RWPE1 (cell line): ENCODE data around the gene ZNF462.

Source experiments
- CTCF ChIA-PET: fragments of 350-600 bp; sonication (Branson Sonifier 250); formaldehyde crosslinking; extraction: SDS; loops from one replicate; lab custom pipeline; 2021; lab: Yijun Ruan, JAX
- POLR2A ChIA-PET: fragments of 400-600 bp; formaldehyde crosslinking; extraction: SDS; loops from one replicate; lab custom pipeline; 2020; ENCODE audit warnings: antibody characterized with exemption; ENCODE audit not compliant: low non-redundant PET; lab: Yijun Ruan, JAX
- DNase-seq: peaks from one replicate; pipeline ENCODE4 v3.0.0; 2012; ENCODE audit warnings: low spot score
- H3K27ac ChIP-seq: fragments of 450-650 bp; 2 replicates; pipeline ENCODE4 v1.5.1; 2017
- TF ChIP-seq, protein P1 (sequence below): fragments of 450-650 bp; conservative IDR thresholded peaks from 2 replicates; pipeline ENCODE4 v1.5.1; 2017; ENCODE audit warnings: low read depth, mild to moderate bottlenecking

Gene ZNF462

DNA sequence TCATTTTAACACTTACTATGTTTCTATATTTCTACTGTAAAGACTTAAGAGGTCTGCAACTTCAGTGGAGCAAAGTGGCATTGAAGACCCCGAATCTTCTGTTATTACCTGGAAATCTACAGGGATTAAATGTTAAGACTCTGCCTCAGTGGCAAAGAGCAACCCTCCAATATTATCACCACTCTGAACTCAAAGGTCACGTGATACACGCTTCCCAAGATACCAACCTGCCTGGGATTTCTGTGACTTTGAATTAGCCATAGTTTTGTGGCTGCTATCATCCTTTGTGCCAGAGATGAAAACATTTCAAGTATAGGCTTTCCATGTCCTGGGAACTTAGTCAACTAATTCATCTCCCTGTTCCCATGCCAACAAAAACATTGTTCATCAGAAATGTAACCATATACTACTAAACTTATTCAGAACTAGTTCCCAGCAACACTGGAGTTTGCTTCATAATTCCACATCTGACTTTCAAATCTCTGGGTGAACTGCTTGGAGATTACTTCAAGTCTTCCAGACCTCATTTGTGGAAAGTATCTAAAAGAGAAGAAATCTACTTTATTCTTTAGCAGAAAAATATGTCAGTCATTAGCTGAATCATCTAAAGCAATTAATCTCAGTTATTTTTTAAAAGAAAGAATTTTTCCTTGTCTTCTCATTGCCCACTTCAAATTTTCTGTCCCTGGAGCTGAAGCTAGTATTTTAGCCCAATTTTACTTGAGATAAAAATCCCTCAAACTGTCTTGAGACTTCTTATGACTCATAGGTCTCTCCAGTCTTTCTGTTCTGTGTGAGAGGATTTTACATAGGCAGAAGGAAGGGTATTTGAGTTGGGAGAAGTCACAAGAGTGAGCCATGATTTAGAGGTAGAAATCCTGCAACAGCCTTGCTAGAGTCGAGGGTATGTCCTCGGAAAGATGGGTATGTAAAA, 83.0 kb downstream of the ZNF462 start:
- DNase-seq = no peak
- H3K27ac ChIP-seq = no peak overlapping the region
- ChIA-PET CTCF (interaction anchor here (0.6 to 0.7 kb wide), 2 partner anchors 75 to 548 kb away, joined by 3 read pairs; no protein-coding TSS in a partner anchor), POLR2A (no interaction called here)
- TF ChIP-seq, protein P1, sequence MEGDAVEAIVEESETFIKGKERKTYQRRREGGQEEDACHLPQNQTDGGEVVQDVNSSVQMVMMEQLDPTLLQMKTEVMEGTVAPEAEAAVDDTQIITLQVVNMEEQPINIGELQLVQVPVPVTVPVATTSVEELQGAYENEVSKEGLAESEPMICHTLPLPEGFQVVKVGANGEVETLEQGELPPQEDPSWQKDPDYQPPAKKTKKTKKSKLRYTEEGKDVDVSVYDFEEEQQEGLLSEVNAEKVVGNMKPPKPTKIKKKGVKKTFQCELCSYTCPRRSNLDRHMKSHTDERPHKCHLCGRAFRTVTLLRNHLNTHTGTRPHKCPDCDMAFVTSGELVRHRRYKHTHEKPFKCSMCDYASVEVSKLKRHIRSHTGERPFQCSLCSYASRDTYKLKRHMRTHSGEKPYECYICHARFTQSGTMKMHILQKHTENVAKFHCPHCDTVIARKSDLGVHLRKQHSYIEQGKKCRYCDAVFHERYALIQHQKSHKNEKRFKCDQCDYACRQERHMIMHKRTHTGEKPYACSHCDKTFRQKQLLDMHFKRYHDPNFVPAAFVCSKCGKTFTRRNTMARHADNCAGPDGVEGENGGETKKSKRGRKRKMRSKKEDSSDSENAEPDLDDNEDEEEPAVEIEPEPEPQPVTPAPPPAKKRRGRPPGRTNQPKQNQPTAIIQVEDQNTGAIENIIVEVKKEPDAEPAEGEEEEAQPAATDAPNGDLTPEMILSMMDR = no peak

DNA sequence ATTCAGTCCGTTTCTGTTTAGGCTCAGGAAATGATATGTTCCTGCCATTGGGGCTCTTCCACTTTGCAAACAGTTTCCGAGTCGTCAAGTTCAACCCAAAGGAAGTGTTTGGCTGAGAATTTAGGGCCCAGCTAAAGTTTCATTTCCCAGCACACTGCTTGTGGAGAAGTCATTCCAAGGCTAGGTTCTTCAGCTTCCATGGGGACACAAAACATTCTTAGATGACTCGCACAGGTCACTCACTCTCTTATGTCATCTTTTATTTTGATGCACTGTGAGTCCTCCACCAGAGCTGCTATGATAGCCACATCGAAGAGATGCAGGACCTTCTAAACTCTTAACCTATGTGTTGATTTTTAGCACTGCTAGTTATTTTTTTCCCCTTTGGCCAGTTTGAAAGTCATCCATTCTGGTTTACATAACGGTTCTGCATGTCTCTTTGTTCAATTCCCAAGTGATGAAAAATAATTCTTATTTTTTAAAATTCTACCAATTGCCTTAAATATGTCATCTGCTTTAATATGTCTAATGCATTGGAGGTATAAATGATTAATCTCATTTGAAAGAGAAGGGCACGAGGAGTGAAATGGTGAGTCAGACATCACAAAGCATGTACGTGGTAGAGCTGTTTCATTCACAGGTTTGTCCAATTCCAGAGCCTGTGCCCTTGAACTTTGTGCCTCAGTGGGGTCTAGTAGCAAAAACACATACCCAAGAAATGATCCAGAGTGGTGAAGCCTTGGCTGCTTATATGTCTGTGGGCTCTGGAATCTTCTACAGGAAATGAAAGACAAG, 84.3 kb downstream of the ZNF462 start:
- no peak for DNase-seq
- POLR2A ChIA-PET = no interaction called here
- CTCF ChIA-PET = interaction anchor here (1.0 kb wide), 1 partner anchor 61 kb away, joined by 5 read pairs; no protein-coding TSS in a partner anchor
- TF ChIP-seq, protein P1 = no peak
- no peak overlapping the region for H3K27ac ChIP-seq

DNA sequence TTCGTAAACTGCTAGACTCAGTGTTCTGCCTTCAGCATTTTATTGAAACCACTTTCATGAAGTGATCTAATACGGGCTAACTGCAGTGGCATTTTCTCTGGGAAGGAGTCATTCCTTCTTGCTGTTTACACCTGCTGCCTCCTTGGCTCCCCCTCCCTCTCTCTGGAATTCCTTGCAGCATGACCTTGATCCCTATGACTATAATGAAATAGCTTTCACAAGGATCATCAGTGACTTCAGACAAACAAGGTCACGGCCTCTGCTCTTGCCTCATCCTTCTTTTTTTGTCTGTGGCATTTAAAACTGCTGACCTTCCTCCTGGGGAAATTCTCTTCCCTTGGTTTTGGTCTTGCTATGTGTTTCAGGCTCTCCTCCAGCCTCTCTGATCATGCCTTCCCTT, 90.2 kb downstream of the ZNF462 start:
- peak; percentile 36 for DNase-seq
- H3K27ac ChIP-seq = no peak overlapping the region
- CTCF ChIA-PET = no interaction called here
- POLR2A ChIA-PET = no interaction called here
- TF ChIP-seq, protein P1 = no peak

DNA sequence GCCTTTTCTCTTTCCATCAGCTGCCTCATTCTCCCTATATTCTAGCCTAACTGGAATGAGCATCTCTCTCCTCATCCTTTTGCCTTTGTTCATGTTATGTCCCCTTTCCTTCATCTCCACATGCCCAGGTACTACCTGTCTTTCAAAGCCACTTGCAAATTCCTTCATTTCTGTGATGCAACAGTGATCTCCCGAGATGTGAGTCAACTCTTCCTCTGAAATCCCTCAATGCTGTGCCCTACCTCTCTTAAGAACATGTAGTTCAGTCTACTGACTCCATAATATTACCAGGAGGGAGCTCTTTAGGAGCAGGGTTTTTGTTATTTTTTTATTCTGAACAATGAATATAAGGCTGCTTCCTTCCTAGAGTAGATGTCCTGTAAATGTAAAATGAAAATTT, 91.6 kb downstream of the ZNF462 start:
- DNase-seq = peak; percentile 36
- TF ChIP-seq, protein P1 = no peak
- no peak overlapping the region for H3K27ac ChIP-seq
- ChIA-PET POLR2A (no interaction called here), CTCF (interaction anchor here (0.7 kb wide), 1 partner anchor 92 kb away, joined by 4 read pairs; no protein-coding TSS in a partner anchor)

DNA sequence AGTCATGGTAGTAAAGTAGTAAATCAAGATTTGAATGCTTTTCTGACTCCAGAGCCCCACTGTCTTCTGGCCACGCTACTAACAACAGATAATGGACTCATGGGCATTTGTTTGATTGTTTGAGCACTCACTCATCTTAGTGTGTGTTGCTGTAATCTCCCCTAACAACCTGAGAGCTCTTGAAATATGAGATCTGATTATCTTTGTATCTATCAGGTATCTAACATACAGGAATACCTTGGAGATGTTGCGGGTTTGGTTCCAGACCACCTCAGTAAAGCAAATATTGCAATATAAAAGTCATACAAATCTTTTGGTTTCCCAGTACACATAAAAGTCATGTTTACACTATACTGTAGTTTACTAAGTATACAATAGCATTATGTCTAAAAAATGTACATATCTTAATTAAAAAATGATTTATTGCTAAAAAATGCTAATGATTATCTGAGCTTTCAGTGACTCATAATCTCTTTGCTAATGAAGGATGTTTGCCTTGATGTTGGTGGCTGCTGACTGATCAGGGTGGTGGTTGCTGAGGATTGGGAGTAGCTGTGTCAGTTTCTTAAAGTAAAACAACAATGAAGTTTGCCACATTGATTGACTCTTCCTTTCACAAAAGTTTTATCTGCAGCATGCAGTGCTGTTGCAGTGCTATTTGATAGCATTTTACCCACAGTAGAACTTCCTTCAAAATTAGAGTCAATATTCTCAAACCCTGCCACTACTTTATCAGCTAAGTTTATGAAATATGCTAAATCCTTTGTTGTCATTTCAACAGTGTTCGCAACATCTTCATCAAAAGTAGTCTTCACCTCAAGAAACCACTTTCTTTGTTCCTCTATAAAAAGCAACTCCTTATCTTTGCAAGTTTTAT, 92.2 kb downstream of the ZNF462 start:
- CTCF ChIA-PET = no interaction called here
- TF ChIP-seq, protein P1 = no peak
- no peak for DNase-seq
- no peak overlapping the region for H3K27ac ChIP-seq
- POLR2A ChIA-PET = no interaction called here
